HL-60 (cell line): ENCODE results near the gene POLD2.

Source experiments
- DNase-seq, 2 experiments: peaks; one replicate each; pipeline ENCODE4 v3.0.0-alpha.2; 2010 to 2020; ENCODE audit warnings: low read depth in 1 of 2, low spot score in 1 of 2
- H3K27ac ChIP-seq: fragments of 250-450 bp; sonication (Bioruptor Pico); replicated peaks from 2 replicates; pipeline ENCODE4 v1.5.1; 2020; ENCODE audit warnings: mild to moderate bottlenecking, moderate library complexity
- H3K27me3 ChIP-seq: fragments of 250-450 bp; sonication (Bioruptor Pico); 2 replicates; pipeline ENCODE4 v1.5.1; 2021; ENCODE audit warnings: mild to moderate bottlenecking, moderate library complexity; ENCODE audit not compliant: insufficient read depth, poor library complexity, severe bottlenecking
- H3K4me3 ChIP-seq: replicated peaks from 2 replicates; pipeline ENCODE4 v1.5.1; 2011; ENCODE audit warnings: mild to moderate bottlenecking, control low read depth, low read length; ENCODE audit not compliant: insufficient read depth
- GABPA ChIP-seq: IDR thresholded peaks from 2 replicates; pipeline ENCODE4 v1.6.1; 2012; ENCODE audit warnings: low read depth
- POLR2AphosphoS5 ChIP-seq: IDR thresholded peaks from 2 replicates; pipeline ENCODE4 v1.6.1; 2012; ENCODE audit warnings: low read depth
- REST ChIP-seq: IDR thresholded peaks from 2 replicates; pipeline ENCODE4 v1.6.1; 2012; ENCODE audit warnings: low read depth; ENCODE audit not compliant: insufficient replicate concordance
- SPI1 ChIP-seq: IDR thresholded peaks from 2 replicates; pipeline ENCODE4 v1.6.1; 2012; ENCODE audit warnings: low read depth, mild to moderate bottlenecking, borderline replicate concordance
- TF ChIP-seq, protein P1 (sequence below): IDR thresholded peaks from one replicate; pipeline ENCODE4 v1.5.1; 2011; ENCODE audit warnings: low read length, control low read depth, inconsistent platforms; ENCODE audit not compliant: insufficient read depth

POLD2 gene

DNA sequence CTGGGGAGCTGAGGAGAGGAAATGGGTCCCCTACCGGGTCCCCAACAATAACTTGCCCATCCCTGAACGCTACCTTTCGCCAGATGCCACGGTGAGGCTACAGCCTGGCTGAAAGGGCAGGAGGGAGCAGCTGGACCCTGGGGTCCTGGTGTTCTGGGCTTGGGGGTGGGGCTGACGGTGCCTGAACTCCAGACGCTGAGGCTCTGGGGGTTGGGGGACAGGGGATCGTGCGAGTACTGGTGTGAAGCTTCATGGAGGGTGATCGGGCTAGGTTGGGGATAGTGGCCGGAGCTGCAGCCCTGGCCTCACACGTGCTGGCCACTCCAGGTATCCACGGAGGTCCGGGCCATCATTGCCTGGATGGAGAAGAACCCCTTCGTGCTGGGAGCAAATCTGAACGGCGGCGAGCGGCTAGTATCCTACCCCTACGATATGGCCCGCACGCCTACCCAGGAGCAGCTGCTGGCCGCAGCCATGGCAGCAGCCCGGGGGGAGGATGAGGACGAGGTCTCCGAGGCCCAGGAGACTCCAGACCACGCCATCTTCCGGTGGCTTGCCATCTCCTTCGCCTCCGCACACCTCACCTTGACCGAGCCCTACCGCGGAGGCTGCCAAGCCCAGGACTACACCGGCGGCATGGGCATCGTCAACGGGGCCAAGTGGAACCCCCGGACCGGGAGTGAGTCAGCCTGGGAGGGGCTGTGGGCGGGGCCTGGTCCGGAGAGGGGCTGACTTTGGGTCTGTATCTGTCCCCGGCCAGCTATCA is 10.9 kb downstream of the POLD2 start:
- no peaks in the 10 kb centered on the region for H3K27me3 ChIP-seq
- TF ChIP-seq SPI1 (no peak), POLR2AphosphoS5 (no peak; the same call in 1 of the 2 replicates), REST (no peak), GABPA (no peak)
- TF ChIP-seq, protein P1, sequence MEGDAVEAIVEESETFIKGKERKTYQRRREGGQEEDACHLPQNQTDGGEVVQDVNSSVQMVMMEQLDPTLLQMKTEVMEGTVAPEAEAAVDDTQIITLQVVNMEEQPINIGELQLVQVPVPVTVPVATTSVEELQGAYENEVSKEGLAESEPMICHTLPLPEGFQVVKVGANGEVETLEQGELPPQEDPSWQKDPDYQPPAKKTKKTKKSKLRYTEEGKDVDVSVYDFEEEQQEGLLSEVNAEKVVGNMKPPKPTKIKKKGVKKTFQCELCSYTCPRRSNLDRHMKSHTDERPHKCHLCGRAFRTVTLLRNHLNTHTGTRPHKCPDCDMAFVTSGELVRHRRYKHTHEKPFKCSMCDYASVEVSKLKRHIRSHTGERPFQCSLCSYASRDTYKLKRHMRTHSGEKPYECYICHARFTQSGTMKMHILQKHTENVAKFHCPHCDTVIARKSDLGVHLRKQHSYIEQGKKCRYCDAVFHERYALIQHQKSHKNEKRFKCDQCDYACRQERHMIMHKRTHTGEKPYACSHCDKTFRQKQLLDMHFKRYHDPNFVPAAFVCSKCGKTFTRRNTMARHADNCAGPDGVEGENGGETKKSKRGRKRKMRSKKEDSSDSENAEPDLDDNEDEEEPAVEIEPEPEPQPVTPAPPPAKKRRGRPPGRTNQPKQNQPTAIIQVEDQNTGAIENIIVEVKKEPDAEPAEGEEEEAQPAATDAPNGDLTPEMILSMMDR, result no peak
- H3K27ac ChIP-seq, result no peak overlapping the region
- H3K4me3 ChIP-seq, result no peak overlapping the region
- no peak for DNase-seq

DNA sequence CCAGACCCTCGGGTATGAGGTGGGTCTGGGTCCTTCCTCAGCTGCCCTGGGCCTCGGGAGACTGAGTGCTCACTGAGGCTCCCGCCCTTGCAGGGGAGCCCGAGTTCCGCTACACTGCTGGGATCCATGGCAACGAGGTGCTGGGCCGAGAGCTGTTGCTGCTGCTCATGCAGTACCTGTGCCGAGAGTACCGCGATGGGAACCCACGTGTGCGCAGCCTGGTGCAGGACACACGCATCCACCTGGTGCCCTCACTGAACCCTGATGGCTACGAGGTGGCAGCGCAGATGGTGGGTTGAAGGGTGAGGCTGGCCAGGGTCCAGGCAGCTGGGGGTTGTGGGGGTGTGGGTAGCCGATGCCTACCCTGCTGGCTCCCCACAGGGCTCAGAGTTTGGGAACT is 11.6 kb downstream of the POLD2 start:
- no peak overlapping the region for H3K4me3 ChIP-seq
- TF ChIP-seq POLR2AphosphoS5 (no peak), GABPA (no peak), REST (no peak), SPI1 (no peak)
- TF ChIP-seq, protein P1, result no peak
- DNase-seq, result no peak

DNA sequence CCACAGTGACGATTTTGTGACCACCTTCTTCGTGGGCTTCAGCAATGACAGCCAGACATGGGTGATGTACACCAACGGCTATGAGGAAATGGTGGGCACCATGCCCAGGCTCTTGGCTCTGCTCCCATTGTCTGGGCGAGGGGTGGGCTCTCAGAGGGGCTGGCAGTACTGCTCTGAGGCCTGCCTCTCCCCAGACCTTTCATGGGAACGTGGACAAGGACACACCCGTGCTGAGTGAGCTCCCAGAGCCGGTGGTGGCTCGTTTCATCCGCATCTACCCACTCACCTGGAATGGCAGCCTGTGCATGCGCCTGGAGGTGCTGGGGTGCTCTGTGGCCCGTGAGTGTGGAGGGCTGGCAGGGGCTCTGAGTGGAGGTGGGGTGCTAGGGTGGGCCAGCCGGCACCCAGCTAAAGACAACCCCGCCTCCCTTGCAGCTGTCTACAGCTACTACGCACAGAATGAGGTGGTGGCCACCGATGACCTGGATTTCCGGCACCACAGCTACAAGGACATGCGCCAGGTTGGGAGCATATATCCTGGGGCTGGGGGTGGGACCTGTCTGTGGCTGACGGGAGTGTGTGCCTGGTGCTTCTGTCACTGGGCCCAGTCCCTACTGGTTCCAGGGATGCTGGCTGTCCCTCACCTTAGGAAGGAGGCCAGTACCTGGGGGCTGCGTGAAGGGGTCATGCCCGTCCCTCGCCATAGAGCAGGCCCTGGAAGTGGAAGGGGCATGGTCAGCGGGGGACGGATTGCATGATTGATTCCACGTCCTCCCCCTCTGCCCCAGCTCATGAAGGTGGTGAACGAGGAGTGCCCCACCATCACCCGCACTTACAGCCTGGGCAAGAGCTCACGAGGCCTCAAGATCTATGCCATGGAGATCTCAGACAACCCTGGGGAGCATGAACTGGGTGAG is 12.4 kb downstream of the POLD2 start:
- DNase-seq, result no peak
- H3K27ac ChIP-seq, result no peak overlapping the region
- no peaks in the 10 kb centered on the region for H3K27me3 ChIP-seq
- TF ChIP-seq SPI1, result no peak
- TF ChIP-seq POLR2AphosphoS5, result no peak
- no peak overlapping the region for H3K4me3 ChIP-seq

More for the DNA sequence above, 11.6 kb downstream of the POLD2 start:
- Histone ChIP-seq H3K27me3 (no peaks in the 10 kb centered on the region), H3K27ac (no peak overlapping the region)

DNA sequence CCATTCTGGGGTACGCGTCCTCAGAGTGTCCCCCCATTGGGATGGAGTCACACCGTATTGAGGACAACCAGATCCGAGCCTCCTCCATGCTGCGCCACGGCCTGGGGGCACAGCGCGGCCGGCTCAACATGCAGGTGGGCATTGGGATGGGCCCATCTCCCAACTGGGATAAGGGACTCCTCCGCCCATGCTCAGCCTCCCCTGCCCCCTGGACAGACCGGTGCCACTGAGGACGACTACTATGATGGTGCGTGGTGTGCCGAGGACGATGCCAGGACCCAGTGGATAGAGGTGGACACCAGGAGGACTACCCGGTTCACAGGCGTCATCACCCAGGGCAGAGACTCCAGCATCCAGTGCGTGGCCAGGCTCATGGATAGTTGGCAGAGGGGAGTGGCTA is 13.4 kb downstream of the POLD2 start:
- no peak for DNase-seq
- H3K27ac ChIP-seq, result no peak overlapping the region
- H3K4me3 ChIP-seq, result no peak overlapping the region
- TF ChIP-seq, protein P1, result no peak
- TF ChIP-seq SPI1, result no peak
- no peak for TF ChIP-seq REST
- TF ChIP-seq GABPA, result no peak
- no peak for TF ChIP-seq POLR2AphosphoS5
- peaks cover 3% of the 10 kb centered on the region for H3K27me3 ChIP-seq
